K562 (cell line): Measurements from ENCODE around the gene PPP1R14D. TPM values are rescaled to one million over a fixed set of nuclear protein-coding genes. Genes with fewer than 3 reads are reported as not detected.

Experiments
- CBFA2T3 ChIP-seq: fragments of 450-650 bp; IDR thresholded peaks from 2 replicates; pipeline ENCODE4 v1.6.1; 2017
- JUND ChIP-seq, 2 experiments: IDR thresholded peaks; 2 replicates in 1 of 2; 3 replicates in 1 of 2; pipeline ENCODE4 v1.6.1; 2011; ENCODE audit warnings: borderline replicate concordance in 2 of 2, low read depth in 2 of 2, low read length in 2 of 2, improper control_type of control experiment in 1 of 2, missing biosample characterization in 1 of 2, missing genetic modification characterization in 1 of 2, missing genetic modification reagents in 1 of 2
- LEF1 ChIP-seq: fragments of 450-650 bp; IDR thresholded peaks from 2 replicates; pipeline ENCODE4 v1.6.1; 2016; ENCODE audit warnings: mild to moderate bottlenecking
- MCM3 ChIP-seq: fragments of 450-650 bp; IDR thresholded peaks from 2 replicates; pipeline ENCODE4 v1.6.1; 2016
- NELFE ChIP-seq: IDR thresholded peaks from 2 replicates; pipeline ENCODE4 v1.6.1; 2011; ENCODE audit warnings: mild to moderate bottlenecking; ENCODE audit not compliant: insufficient read depth, insufficient read length
- POLR2H ChIP-seq: IDR thresholded peaks from 2 replicates; pipeline ENCODE4 v1.6.1; 2016; ENCODE audit warnings: missing genetic modification characterization, low read depth, mild to moderate bottlenecking, control low read depth, missing compliant biosample characterization, moderate library complexity
- PTRF ChIP-seq: fragments of 450-650 bp; IDR thresholded peaks from 2 replicates; pipeline ENCODE4 v1.6.1; 2016; ENCODE audit warnings: mild to moderate bottlenecking, missing genetic modification characterization, missing compliant biosample characterization
- PTTG1 ChIP-seq: fragments of 450-650 bp; IDR thresholded peaks from 2 replicates; pipeline ENCODE4 v1.6.1; 2016; ENCODE audit warnings: low read depth, mild to moderate bottlenecking, missing genetic modification characterization, missing compliant biosample characterization
- SAFB2 ChIP-seq: fragments of 200-400 bp; formaldehyde crosslinking; IDR thresholded peaks from 2 replicates; pipeline ENCODE4 v1.6.1; 2018; ENCODE audit warnings: borderline replicate concordance, low read length, low read depth, moderate library complexity; ENCODE audit not compliant: severe bottlenecking
- SNRNP70 ChIP-seq: fragments of 200-400 bp; formaldehyde crosslinking; optimal IDR thresholded peaks from 2 replicates; pipeline ENCODE3; 2017; ENCODE audit warnings: low read depth, low read length
- SP2 ChIP-seq: IDR thresholded peaks from 2 replicates; pipeline ENCODE4 v1.6.1; 2011; ENCODE audit warnings: mild to moderate bottlenecking, low read depth, low read length, moderate library complexity; ENCODE audit not compliant: poor library complexity, severe bottlenecking; ENCODE audit errors: extremely low read depth
- ZNF121 ChIP-seq: sonication (generic); formaldehyde crosslinking; conservative IDR thresholded peaks from 2 replicates; pipeline ENCODE4 v1.8.0; 2022; ENCODE audit warnings: missing genetic modification reagents
- ZNF263 ChIP-seq: sonication (generic); formaldehyde crosslinking; IDR thresholded peaks from 2 replicates; pipeline ENCODE4 v1.8.0; 2022; ENCODE audit warnings: mild to moderate bottlenecking, missing genetic modification reagents, borderline replicate concordance
- ZNF282 ChIP-seq: sonication (generic); formaldehyde crosslinking; IDR thresholded peaks from 2 replicates; pipeline ENCODE4 v1.8.1; 2023; ENCODE audit warnings: missing genetic modification reagents
- ZNF444 ChIP-seq: fragments of 250-450 bp; sonication (Bioruptor Pico); IDR thresholded peaks from 2 replicates; pipeline ENCODE4 v1.4.0; 2020; ENCODE audit warnings: mild to moderate bottlenecking, moderate library complexity
- ZNF75A ChIP-seq: fragments of 450-650 bp; formaldehyde crosslinking; IDR thresholded peaks from 2 replicates; pipeline ENCODE4 v1.4.0; 2020; ENCODE audit warnings: mild to moderate bottlenecking
- polyA plus RNA-seq, 8 experiments: library from polyadenylated mRNA; depleted of rRNA in 4 of 8; stranded (reverse) in 5 of 8; unstranded in 3 of 8; fragments of >200 nt; fragmentation: Nextera tagmentation in 2 of 8; fragmentation: Illumina TruSeq in 1 of 8; extraction: Ambion mirVana in 2 of 8; extraction: Trizol in 1 of 8; gene quantifications; 2 replicates each; pipeline versions ENCODE4 v1.2.1 to v1.2.3, GENCODE V29; 2011 to 2014; ENCODE audit warnings: inconsistent platforms in 1 of 8, missing spikeins in 1 of 8
- total RNA-seq, 7 experiments: library from RNA; depleted of rRNA in 6 of 7; stranded (reverse); fragments of >200 nt in 6 of 7; fragmentation: Illumina TruSeq in 2 of 7; extraction: Trizol in 2 of 7; gene quantifications; 2 replicates each; pipeline versions ENCODE4 v1.2.1 to v1.2.3, GENCODE V29; 2011 to 2021; ENCODE audit warnings: low replicate concordance in 1 of 7
- TF ChIP-seq, protein P1 (sequence below): IDR thresholded peaks from 2 replicates; pipeline ENCODE4 v1.6.1; 2011; ENCODE audit not compliant: insufficient read length; ENCODE audit errors: extremely low read depth
- TF ChIP-seq, protein P2 (sequence below), 2 experiments: fragments of 450-650 bp; IDR thresholded peaks; 2 replicates each; pipeline ENCODE4 v1.6.1; 2018; ENCODE audit warnings: mild to moderate bottlenecking in 2 of 2, low read depth in 1 of 2; ENCODE audit not compliant: partially characterized antibody in 2 of 2
- TF ChIP-seq, protein P3 (sequence below): fragments of 250-450 bp; sonication (Bioruptor Pico); IDR thresholded peaks from 2 replicates; pipeline ENCODE4 v1.4.0; 2020; ENCODE audit warnings: borderline replicate concordance
- TF ChIP-seq, protein P4 (sequence below), 2 experiments: IDR thresholded peaks; 2 replicates each; pipeline ENCODE4 v1.6.1; 2011; ENCODE audit warnings: borderline replicate concordance in 1 of 2, control low read depth in 1 of 2, low read depth in 1 of 2, low read length in 1 of 2, mild to moderate bottlenecking in 1 of 2, mixed read lengths in 1 of 2, moderate library complexity in 1 of 2; ENCODE audit not compliant: insufficient read depth in 1 of 2, insufficient read length in 1 of 2, poor library complexity in 1 of 2, severe bottlenecking in 1 of 2; ENCODE audit errors: extremely low read depth in 1 of 2

The PPP1R14D gene
- total and polyA plus RNA-seq, 9 of the 15 experiments (the other 6 are each of a cell fraction or from before 2014, with no cell fraction given), result 0.11 to 0.18 TPM; not detected in 7

DNA sequence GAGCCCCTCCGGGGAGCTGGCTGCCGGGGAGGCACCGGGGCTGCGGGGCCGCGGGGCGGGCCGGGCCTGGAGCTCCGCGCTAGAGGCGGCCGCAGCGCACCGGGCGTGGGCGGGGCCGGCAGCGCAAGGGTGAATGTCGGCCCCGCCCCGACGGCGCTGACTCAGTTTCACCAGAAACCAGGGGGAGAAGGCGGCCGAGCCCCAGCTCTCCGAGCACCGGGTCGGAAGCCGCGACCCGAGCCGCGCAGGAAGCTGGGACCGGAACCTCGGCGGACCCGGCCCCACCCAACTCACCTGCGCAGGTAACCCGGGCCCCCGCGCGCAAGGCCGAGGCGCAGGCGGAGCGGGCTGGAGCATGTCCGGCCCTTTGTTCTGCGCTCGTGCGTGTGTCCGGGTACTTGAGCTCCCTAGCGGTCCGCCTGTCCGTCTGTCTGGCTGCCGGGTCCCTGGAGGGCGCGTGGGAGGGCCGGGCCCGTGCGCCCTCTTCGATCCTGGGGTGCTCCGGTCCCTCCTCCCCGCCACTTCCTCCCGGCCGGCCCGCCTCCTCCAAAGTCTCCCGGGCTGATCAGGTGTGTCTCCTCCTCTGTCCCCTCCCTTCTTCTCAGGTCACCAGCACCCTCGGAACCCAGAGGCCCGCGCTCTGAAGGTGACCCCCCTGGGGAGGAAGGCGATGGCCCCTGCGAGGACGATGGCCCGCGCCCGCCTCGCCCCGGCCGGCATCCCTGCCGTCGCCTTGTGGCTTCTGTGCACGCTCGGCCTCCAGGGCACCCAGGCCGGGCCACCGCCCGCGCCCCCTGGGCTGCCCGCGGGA is 15.6 kb upstream of the PPP1R14D start, which contains the start of gene SPINT1 (continued):
- TF ChIP-seq, protein P1, sequence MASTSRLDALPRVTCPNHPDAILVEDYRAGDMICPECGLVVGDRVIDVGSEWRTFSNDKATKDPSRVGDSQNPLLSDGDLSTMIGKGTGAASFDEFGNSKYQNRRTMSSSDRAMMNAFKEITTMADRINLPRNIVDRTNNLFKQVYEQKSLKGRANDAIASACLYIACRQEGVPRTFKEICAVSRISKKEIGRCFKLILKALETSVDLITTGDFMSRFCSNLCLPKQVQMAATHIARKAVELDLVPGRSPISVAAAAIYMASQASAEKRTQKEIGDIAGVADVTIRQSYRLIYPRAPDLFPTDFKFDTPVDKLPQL, result no peak
- TF ChIP-seq ZNF75A (no peak), PTTG1 (tag) (no peak), POLR2H (tag) (no peak), MCM3 (no peak), ZNF263 (CRISPR knock-in tag) (peak; percentile 98), ZNF121 (no peak), ZNF444 (CRISPR knock-in tag) (no peak), SNRNP70 (no peak), LEF1 (no peak), NELFE (no peak), SAFB2 (no peak), ZNF282 (CRISPR knock-in tag) (no peak), PTRF (no peak), JUND (IDR thresholded peaks at IDR 0.05; ENCODE audit: borderline replicate concordance, low read depth, low read length) (no peak), JUND (tag; IDR thresholded peaks at IDR 0.05; ENCODE audit: borderline replicate concordance, low read depth, low read length) (no peak), CBFA2T3 (no peak), SP2 (no peak)
- TF ChIP-seq, protein P2, sequence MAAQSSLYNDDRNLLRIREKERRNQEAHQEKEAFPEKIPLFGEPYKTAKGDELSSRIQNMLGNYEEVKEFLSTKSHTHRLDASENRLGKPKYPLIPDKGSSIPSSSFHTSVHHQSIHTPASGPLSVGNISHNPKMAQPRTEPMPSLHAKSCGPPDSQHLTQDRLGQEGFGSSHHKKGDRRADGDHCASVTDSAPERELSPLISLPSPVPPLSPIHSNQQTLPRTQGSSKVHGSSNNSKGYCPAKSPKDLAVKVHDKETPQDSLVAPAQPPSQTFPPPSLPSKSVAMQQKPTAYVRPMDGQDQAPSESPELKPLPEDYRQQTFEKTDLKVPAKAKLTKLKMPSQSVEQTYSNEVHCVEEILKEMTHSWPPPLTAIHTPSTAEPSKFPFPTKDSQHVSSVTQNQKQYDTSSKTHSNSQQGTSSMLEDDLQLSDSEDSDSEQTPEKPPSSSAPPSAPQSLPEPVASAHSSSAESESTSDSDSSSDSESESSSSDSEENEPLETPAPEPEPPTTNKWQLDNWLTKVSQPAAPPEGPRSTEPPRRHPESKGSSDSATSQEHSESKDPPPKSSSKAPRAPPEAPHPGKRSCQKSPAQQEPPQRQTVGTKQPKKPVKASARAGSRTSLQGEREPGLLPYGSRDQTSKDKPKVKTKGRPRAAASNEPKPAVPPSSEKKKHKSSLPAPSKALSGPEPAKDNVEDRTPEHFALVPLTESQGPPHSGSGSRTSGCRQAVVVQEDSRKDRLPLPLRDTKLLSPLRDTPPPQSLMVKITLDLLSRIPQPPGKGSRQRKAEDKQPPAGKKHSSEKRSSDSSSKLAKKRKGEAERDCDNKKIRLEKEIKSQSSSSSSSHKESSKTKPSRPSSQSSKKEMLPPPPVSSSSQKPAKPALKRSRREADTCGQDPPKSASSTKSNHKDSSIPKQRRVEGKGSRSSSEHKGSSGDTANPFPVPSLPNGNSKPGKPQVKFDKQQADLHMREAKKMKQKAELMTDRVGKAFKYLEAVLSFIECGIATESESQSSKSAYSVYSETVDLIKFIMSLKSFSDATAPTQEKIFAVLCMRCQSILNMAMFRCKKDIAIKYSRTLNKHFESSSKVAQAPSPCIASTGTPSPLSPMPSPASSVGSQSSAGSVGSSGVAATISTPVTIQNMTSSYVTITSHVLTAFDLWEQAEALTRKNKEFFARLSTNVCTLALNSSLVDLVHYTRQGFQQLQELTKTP (IDR thresholded peaks at IDR 0.05; ENCODE audit: low read depth in 1 of 2, partially characterized antibody in 2 of 2), result no peak
- TF ChIP-seq, protein P3, sequence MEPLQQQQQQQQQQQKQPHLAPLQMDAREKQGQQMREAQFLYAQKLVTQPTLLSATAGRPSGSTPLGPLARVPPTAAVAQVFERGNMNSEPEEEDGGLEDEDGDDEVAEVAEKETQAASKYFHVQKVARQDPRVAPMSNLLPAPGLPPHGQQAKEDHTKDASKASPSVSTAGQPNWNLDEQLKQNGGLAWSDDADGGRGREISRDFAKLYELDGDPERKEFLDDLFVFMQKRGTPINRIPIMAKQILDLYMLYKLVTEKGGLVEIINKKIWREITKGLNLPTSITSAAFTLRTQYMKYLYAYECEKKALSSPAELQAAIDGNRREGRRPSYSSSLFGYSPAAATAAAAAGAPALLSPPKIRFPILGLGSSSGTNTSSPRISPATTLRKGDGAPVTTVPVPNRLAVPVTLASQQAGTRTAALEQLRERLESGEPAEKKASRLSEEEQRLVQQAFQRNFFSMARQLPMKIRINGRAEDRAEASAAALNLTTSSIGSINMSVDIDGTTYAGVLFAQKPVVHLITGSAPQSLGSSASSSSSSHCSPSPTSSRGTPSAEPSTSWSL (CRISPR knock-in tag), result no peak
- TF ChIP-seq, protein P4, sequence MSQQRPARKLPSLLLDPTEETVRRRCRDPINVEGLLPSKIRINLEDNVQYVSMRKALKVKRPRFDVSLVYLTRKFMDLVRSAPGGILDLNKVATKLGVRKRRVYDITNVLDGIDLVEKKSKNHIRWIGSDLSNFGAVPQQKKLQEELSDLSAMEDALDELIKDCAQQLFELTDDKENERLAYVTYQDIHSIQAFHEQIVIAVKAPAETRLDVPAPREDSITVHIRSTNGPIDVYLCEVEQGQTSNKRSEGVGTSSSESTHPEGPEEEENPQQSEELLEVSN (IDR thresholded peaks at IDR 0.05; ENCODE audit: borderline replicate concordance in 1 of 2, extremely low read depth in 1 of 2, insufficient read depth in 1 of 2, insufficient read length in 1 of 2, low read depth in 1 of 2, low read length in 1 of 2, poor library complexity in 1 of 2, severe bottlenecking in 1 of 2), result peak in 1 of 2 experiments; percentile 6
